Liver (tissue), 9 donors: ENCODE data around the gene RND1. TPM values are rescaled to one million over a fixed set of nuclear protein-coding genes. Genes with fewer than 3 reads are reported as not detected.

Source experiments
- DNase-seq: peaks from one replicate; pipeline ENCODE4 v3.0.0-alpha.2; 2017; ENCODE audit warnings: low spot score
- H3K27ac ChIP-seq, 2 donors: one replicate each; pipeline ENCODE4 v1.7.0; 2013; ENCODE audit warnings: inconsistent platforms in 2 of 2, low read length in 2 of 2, control low read depth in 1 of 2, low read depth in 1 of 2, mild to moderate bottlenecking in 1 of 2
- H3K27me3 ChIP-seq, 4 donors: one replicate each; pipeline versions ENCODE4 v1.6.1 to v1.7.0; 2013; ENCODE audit warnings: low read length in 3 of 4, inconsistent platforms in 1 of 4, mild to moderate bottlenecking in 1 of 4, moderate library complexity in 1 of 4; ENCODE audit not compliant: control insufficient read depth in 4 of 4, insufficient read depth in 4 of 4
- H3K36me3 ChIP-seq, 4 donors: one replicate each; pipeline versions ENCODE4 v1.6.1 to v1.7.0; 2013; ENCODE audit warnings: low read length in 3 of 4, mild to moderate bottlenecking in 3 of 4, low read depth in 1 of 4, moderate library complexity in 1 of 4; ENCODE audit not compliant: control insufficient read depth in 4 of 4, insufficient read depth in 3 of 4
- H3K4me1 ChIP-seq, 4 donors: one replicate each; pipeline versions ENCODE4 v1.6.1 to v1.7.0; 2013; ENCODE audit warnings: low read length in 3 of 4, mild to moderate bottlenecking in 3 of 4, moderate library complexity in 1 of 4; ENCODE audit not compliant: control insufficient read depth in 4 of 4, insufficient read depth in 4 of 4
- H3K4me3 ChIP-seq, 3 donors: one replicate each; pipeline versions ENCODE4 v1.6.1 to v1.7.0; 2013; ENCODE audit warnings: low read length in 3 of 3, control low read depth in 1 of 3, low read depth in 1 of 3, mild to moderate bottlenecking in 1 of 3
- H3K9ac ChIP-seq, 2 donors: one replicate each; pipeline ENCODE4 v1.7.0; 2013; ENCODE audit warnings: low read length in 2 of 2, mild to moderate bottlenecking in 2 of 2, moderate library complexity in 2 of 2, control low read depth in 1 of 2, low read depth in 1 of 2
- H3K9me3 ChIP-seq, 4 donors: one replicate each; pipeline versions ENCODE4 v1.6.1 to v1.7.0; 2013; ENCODE audit warnings: low read length in 3 of 4; ENCODE audit not compliant: control insufficient read depth in 4 of 4
- EGR1 ChIP-seq, 2 donors: IDR thresholded peaks; 2 replicates each; pipeline ENCODE4 v1.6.1; 2016 to 2018; ENCODE audit warnings: antibody characterized with exemption in 2 of 2, low read depth in 2 of 2
- FOXA2 ChIP-seq: IDR thresholded peaks from 2 replicates; pipeline ENCODE4 v1.6.1; 2016; ENCODE audit warnings: antibody characterized with exemption
- GABPA ChIP-seq, 2 donors: IDR thresholded peaks in 1 of 2; conservative IDR thresholded peaks in 1 of 2; 2 replicates each; pipeline ENCODE4 v1.6.1; 2016; ENCODE audit warnings: antibody characterized with exemption in 2 of 2, mild to moderate bottlenecking in 1 of 2, moderate library complexity in 1 of 2
- HNF4G ChIP-seq: IDR thresholded peaks from 2 replicates; pipeline ENCODE4 v1.6.1; 2016; ENCODE audit warnings: antibody characterized with exemption
- RXRA ChIP-seq, 2 donors: IDR thresholded peaks; 2 replicates each; pipeline ENCODE4 v1.6.1; 2017 to 2018; ENCODE audit warnings: antibody characterized with exemption in 2 of 2, mild to moderate bottlenecking in 1 of 2
- SP1 ChIP-seq: IDR thresholded peaks from 2 replicates; pipeline ENCODE4 v1.6.1; 2018; ENCODE audit warnings: antibody characterized with exemption, mild to moderate bottlenecking
- WGBS: extraction: QIAGEN DNeasy Blood & Tissue Kit; methylation state at CpG from one replicate; pipeline ENCODE4 v1.1.7; 2013; 5-methylcytosine and 5-hydroxymethylcytosine counted together
- polyA plus RNA-seq, 2 donors: library from polyadenylated mRNA; stranded (reverse) in 1 of 2; unstranded in 1 of 2; fragments of 200-250 nt in 1 of 2; fragments of >200 nt in 1 of 2; fragmentation: Nextera tagmentation in 1 of 2; extraction: Ambion mirVana in 1 of 2; gene quantifications; one replicate each; pipeline versions ENCODE4 v1.2.1 to v1.2.3, GENCODE V29; 2013 to 2015
- total RNA-seq, 2 donors: library from RNA; depleted of rRNA; stranded (reverse); fragments of >200 nt; gene quantifications; one replicate each; pipeline ENCODE4 v1.2.3, GENCODE V29; 2014
- TF ChIP-seq, protein P1 (sequence below): IDR thresholded peaks from 2 replicates; pipeline ENCODE4 v1.6.1; 2016; ENCODE audit warnings: antibody characterized with exemption
- TF ChIP-seq, protein P2 (sequence below): IDR thresholded peaks from 2 replicates; pipeline ENCODE4 v1.6.1; 2016; ENCODE audit warnings: antibody characterized with exemption
- TF ChIP-seq, protein P3 (sequence below): IDR thresholded peaks from 2 replicates; pipeline ENCODE4 v1.6.1; 2016; ENCODE audit warnings: antibody characterized with exemption
- TF ChIP-seq, protein P4 (sequence below): IDR thresholded peaks from 2 replicates; pipeline ENCODE4 v1.6.1; 2016; ENCODE audit warnings: antibody characterized with exemption, mild to moderate bottlenecking
- donor health status: healthy.
- donor health status: healthy.
- donor health status: healthy.
- donor health status: healthy.
- donor health status: healthy.

The RND1 gene
- total and polyA plus RNA-seq, 4 donors, result 7.7 to 16.5 (median 8.5) TPM

DNA sequence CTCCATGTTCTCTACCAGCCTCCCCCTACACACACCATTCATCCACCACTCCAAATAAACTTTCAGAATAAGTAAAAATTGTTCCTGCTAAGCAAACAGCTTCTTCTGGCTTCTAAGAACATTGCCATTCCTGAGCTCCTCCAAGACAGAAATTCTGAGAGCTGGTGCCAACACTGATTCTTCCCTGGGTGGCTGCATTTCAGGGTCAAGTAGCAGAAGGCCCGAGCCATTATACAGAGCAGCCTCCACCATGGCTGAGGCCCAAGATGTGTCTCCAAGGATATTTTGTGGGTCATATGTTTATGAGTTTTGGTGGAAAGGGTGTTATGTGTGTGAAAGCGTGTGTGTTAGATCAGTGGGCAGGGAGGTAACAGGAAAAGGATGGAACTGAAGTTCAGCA lies 3.5 kb upstream of the RND1 start:
- H3K27ac ChIP-seq, result no peak overlapping the region
- H3K9me3 ChIP-seq, result no peaks in the 10 kb centered on the region
- no peaks in the 10 kb centered on the region for H3K36me3 ChIP-seq
- H3K9ac ChIP-seq, result no peak overlapping the region
- no peaks in the 10 kb centered on the region for H3K27me3 ChIP-seq
- TF ChIP-seq, protein P1, sequence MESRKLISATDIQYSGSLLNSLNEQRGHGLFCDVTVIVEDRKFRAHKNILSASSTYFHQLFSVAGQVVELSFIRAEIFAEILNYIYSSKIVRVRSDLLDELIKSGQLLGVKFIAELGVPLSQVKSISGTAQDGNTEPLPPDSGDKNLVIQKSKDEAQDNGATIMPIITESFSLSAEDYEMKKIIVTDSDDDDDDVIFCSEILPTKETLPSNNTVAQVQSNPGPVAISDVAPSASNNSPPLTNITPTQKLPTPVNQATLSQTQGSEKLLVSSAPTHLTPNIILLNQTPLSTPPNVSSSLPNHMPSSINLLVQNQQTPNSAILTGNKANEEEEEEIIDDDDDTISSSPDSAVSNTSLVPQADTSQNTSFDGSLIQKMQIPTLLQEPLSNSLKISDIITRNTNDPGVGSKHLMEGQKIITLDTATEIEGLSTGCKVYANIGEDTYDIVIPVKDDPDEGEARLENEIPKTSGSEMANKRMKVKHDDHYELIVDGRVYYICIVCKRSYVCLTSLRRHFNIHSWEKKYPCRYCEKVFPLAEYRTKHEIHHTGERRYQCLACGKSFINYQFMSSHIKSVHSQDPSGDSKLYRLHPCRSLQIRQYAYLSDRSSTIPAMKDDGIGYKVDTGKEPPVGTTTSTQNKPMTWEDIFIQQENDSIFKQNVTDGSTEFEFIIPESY, result no peak
- TF ChIP-seq SP1 (no peak), FOXA2 (no peak), RXRA (IDR thresholded peaks at IDR 0.05) (no peak), GABPA (IDR thresholded peaks at IDR 0.05 in 1 of 2, conservative IDR thresholded peaks at IDR 0.05 in 1 of 2) (no peak), EGR1 (IDR thresholded peaks at IDR 0.05; ENCODE audit: low read depth in 2 of 2) (no peak)
- TF ChIP-seq, protein P2, sequence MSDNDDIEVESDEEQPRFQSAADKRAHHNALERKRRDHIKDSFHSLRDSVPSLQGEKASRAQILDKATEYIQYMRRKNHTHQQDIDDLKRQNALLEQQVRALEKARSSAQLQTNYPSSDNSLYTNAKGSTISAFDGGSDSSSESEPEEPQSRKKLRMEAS, result no peak
- peaks cover 4 to 19% (median 10%) of the 10 kb centered on the region in 4 donors for H3K4me1 ChIP-seq
- H3K4me3 ChIP-seq, result no peak overlapping the region
- WGBS, result 86% methylated on average over 2 of the region's 2 CpGs
- no peak for DNase-seq

DNA sequence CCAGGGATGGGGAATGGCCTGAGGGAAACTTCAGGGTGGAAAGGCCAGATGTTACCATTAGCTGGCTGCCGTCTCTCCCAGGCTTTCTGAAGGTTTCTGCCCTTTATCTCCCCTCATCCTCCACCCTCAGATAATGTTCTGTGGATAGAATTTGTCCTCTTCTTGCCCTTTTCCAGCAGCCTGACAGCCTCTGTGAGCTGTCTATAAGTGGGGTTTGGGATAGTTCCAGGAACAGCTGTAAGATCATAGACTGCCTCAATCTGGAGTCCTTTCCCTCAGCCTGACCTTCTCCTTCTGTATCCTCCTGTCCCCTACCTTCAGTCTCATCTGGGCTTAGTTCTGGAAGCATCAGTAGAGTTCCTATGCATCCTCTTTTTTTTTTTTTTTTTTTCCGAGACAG lies 2.8 kb upstream of the RND1 start:
- Histone ChIP-seq H3K4me3 (no peak overlapping the region), H3K4me1 (peaks cover 5 to 27% (median 16%) of the 10 kb centered on the region in 4 donors), H3K9me3 (no peaks in the 10 kb centered on the region), H3K27me3 (no peaks in the 10 kb centered on the region), H3K9ac (no peak overlapping the region), H3K36me3 (peaks cover 0 to 1% (median 0%) of the 10 kb centered on the region in 4 donors), H3K27ac (peak overlapping the region in 1 of 2 donors; percentile 92)
- TF ChIP-seq, protein P3, sequence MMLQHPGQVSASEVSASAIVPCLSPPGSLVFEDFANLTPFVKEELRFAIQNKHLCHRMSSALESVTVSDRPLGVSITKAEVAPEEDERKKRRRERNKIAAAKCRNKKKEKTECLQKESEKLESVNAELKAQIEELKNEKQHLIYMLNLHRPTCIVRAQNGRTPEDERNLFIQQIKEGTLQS, result no peak
- TF ChIP-seq FOXA2, result no peak
- TF ChIP-seq, protein P4, sequence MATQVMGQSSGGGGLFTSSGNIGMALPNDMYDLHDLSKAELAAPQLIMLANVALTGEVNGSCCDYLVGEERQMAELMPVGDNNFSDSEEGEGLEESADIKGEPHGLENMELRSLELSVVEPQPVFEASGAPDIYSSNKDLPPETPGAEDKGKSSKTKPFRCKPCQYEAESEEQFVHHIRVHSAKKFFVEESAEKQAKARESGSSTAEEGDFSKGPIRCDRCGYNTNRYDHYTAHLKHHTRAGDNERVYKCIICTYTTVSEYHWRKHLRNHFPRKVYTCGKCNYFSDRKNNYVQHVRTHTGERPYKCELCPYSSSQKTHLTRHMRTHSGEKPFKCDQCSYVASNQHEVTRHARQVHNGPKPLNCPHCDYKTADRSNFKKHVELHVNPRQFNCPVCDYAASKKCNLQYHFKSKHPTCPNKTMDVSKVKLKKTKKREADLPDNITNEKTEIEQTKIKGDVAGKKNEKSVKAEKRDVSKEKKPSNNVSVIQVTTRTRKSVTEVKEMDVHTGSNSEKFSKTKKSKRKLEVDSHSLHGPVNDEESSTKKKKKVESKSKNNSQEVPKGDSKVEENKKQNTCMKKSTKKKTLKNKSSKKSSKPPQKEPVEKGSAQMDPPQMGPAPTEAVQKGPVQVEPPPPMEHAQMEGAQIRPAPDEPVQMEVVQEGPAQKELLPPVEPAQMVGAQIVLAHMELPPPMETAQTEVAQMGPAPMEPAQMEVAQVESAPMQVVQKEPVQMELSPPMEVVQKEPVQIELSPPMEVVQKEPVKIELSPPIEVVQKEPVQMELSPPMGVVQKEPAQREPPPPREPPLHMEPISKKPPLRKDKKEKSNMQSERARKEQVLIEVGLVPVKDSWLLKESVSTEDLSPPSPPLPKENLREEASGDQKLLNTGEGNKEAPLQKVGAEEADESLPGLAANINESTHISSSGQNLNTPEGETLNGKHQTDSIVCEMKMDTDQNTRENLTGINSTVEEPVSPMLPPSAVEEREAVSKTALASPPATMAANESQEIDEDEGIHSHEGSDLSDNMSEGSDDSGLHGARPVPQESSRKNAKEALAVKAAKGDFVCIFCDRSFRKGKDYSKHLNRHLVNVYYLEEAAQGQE, result no peak
- TF ChIP-seq, protein P1, result no peak
- TF ChIP-seq, protein P2, result no peak
- TF ChIP-seq RXRA (IDR thresholded peaks at IDR 0.05), result no peak
- no peak for TF ChIP-seq HNF4G
- no peak for DNase-seq
- 90% methylated on average over 2 of the region's 2 CpGs for WGBS
